Ovary (tissue), 9 donors: ENCODE results near the gene NEFH. TPM values are rescaled to one million over a fixed set of nuclear protein-coding genes. Genes with fewer than 3 reads are reported as not detected.

Source experiments
- DNase-seq, 5 donors: peaks; one replicate each; pipeline ENCODE4 v3.0.0-alpha.2; 2019 to 2020
- H3K27ac ChIP-seq, 2 donors: fragments of 200-600 bp; one replicate each; pipeline versions ENCODE4 v1.5.1 to v1.8.0; 2019 to 2022
- H3K27me3 ChIP-seq: fragments of 200-600 bp; one replicate; pipeline ENCODE4 v1.8.0; 2022
- H3K36me3 ChIP-seq: fragments of 200-600 bp; sonication (generic); one replicate; pipeline ENCODE4 v1.5.1; 2019
- H3K4me1 ChIP-seq: one replicate; pipeline ENCODE4 v1.8.1; 2013; ENCODE audit warnings: mild to moderate bottlenecking, moderate library complexity; ENCODE audit not compliant: insufficient read depth
- H3K4me3 ChIP-seq: fragments of 200-600 bp; sonication (generic); one replicate; pipeline ENCODE4 v1.5.1; 2017
- H3K9me3 ChIP-seq, 2 donors: fragments of 200-600 bp in 1 of 2; sonication (generic) in 1 of 2; one replicate each; pipeline versions ENCODE4 v1.5.1 to v1.8.1; 2013 to 2019; ENCODE audit warnings: mild to moderate bottlenecking in 1 of 2, moderate library complexity in 1 of 2
- CTCF ChIP-seq, 3 donors: fragments of 450-650 bp in 2 of 3; fragments of 200-600 bp in 1 of 3; IDR thresholded peaks; one replicate each; pipeline versions ENCODE4 v1.5.1 to v1.8.0; 2016 to 2022; ENCODE audit warnings: antibody characterized with exemption in 3 of 3, mild to moderate bottlenecking in 1 of 3
- EP300 ChIP-seq: sonication (generic); formaldehyde crosslinking; IDR thresholded peaks from one replicate; pipeline ENCODE4 v1.6.1; 2017; ENCODE audit warnings: antibody characterized with exemption
- POLR2A ChIP-seq: fragments of 450-650 bp; IDR thresholded peaks from one replicate; pipeline ENCODE4 v1.6.1; 2017; ENCODE audit warnings: antibody characterized with exemption, mild to moderate bottlenecking, moderate library complexity
- WGBS, 3 donors: extraction: QIAGEN DNeasy Blood & Tissue Kit in 1 of 3; methylation state at CpG; one replicate each; pipeline versions ENCODE4 v1.1.5 to v1.1.7; 2013 to 2017; 5-methylcytosine and 5-hydroxymethylcytosine counted together
- intact Hi-C, 4 donors: fragments of 100-400 bp; cut with DNase I; formaldehyde crosslinking; loops; one replicate each; pipeline versions ENCODE4 v1.11.0 to v1.15.1; 2022 to 2023
- polyA plus RNA-seq, 2 donors: library from polyadenylated mRNA; stranded (reverse); fragments of 200-250 nt in 1 of 2; fragments of 350-450 nt in 1 of 2; fragmentation: Illumina TruSeq in 1 of 2; extraction: RNeasy Lipid Tissue Mini Kit (QIAGEN cat#74804) in 1 of 2; gene quantifications; one replicate each; pipeline ENCODE4 v1.2.3, GENCODE V29; 2013 to 2014
- total RNA-seq, 7 donors: library from RNA; depleted of rRNA in 2 of 7; stranded (reverse); fragments of >200 nt in 2 of 7; fragmentation: NEBNext Ultra II Directional in 3 of 7; extraction: Animal tissue kit (Norgen Biotek cat#: 25700) in 3 of 7; gene quantifications; one replicate each; pipeline versions ENCODE4 v1.1.0 to v1.2.4, GENCODE V29; 2016 to 2023
- donor health status: DM: no; HTN: no; CAD: no; lungs with moderate emphysema.
- donor health status: DM: no; HTN: no; CAD: no.
- donor health status: Bipolar disorder and iron deficiency.
- donor health status: DM: yes; HTN: yes; CAD: no.
- donor health status: DM: no; HTN: no; CAD: no.
- donor health status: DM: yes; HTN: yes; CAD: no.

Gene NEFH
- total and polyA plus RNA-seq, 9 donors, result 2.6 to 30.6 (median 12.4) TPM

- 80 to 90% (median 88%) methylated on average over 1 of the region's 1 CpG for WGBS, 3 donors
- Histone ChIP-seq H3K27ac (no peak overlapping the region), H3K27me3 (no peaks in the 10 kb centered on the region), H3K36me3 (no peaks in the 10 kb centered on the region), H3K9me3 (no peaks in the 10 kb centered on the region), H3K4me1 (no peaks in the 10 kb centered on the region), H3K4me3 (no peak overlapping the region)
- TF ChIP-seq POLR2A, result no peak
- intact Hi-C loops, result loop anchor here in 1 of 4 donors (10.0 kb wide), 1 partner anchor 115 kb away; no protein-coding TSS in a partner anchor
- DNase-seq, result no peak
These were observed 29.8 kb downstream of the NEFH start for GRCh38 chr22:29509815-29510214.

- WGBS, 3 donors, result 56 to 76% (median 63%) methylated on average over 2 of the region's 2 CpGs
- no peaks in the 10 kb centered on the region for H3K27me3 ChIP-seq
- no peak for DNase-seq
- H3K27ac ChIP-seq, result no peak overlapping the region
- H3K36me3 ChIP-seq, result no peaks in the 10 kb centered on the region
- intact Hi-C loops, result loop anchor here in 1 of 4 donors (10.0 kb wide), 1 partner anchor 116 kb away; no protein-coding TSS in a partner anchor
- no peaks in the 10 kb centered on the region for H3K9me3 ChIP-seq
- TF ChIP-seq EP300 (no peak), POLR2A (no peak), CTCF (IDR thresholded peaks at IDR 0.05) (no peak)
- H3K4me3 ChIP-seq, result no peak overlapping the region
- H3K4me1 ChIP-seq, result no peaks in the 10 kb centered on the region
These were observed 30.5 kb downstream of the NEFH start for GRCh38 chr22:29510542-29510941.

GRCh38 chr22:29511126-29511862 is 31.3 kb downstream of the NEFH start:
- WGBS, 3 donors, result 79 to 88% (median 84%) methylated on average over 8 of the region's 8 CpGs
- H3K4me3 ChIP-seq, result no peak overlapping the region
- H3K27ac ChIP-seq, result no peak overlapping the region
- no peak for DNase-seq
- TF ChIP-seq POLR2A (no peak), CTCF (IDR thresholded peaks at IDR 0.05) (no peak), EP300 (no peak)
- H3K9me3 ChIP-seq, result no peaks in the 10 kb centered on the region
- H3K4me1 ChIP-seq, result no peaks in the 10 kb centered on the region
- H3K27me3 ChIP-seq, result no peaks in the 10 kb centered on the region
- intact Hi-C loops, result loop anchor here in 1 of 4 donors (10.0 kb wide), 1 partner anchor 116 kb away; no protein-coding TSS in a partner anchor
- no peaks in the 10 kb centered on the region for H3K36me3 ChIP-seq

- no peak overlapping the region for H3K4me3 ChIP-seq
- TF ChIP-seq CTCF (IDR thresholded peaks at IDR 0.05) (no peak), EP300 (no peak), POLR2A (no peak)
- intact Hi-C loops, result loop anchor here in 1 of 4 donors (10.0 kb wide), 1 partner anchor 117 kb away; no protein-coding TSS in a partner anchor
- 55 to 70% (median 61%) methylated on average over 4 of the region's 4 CpGs for WGBS, 3 donors
- H3K27me3 ChIP-seq, result no peaks in the 10 kb centered on the region
- H3K36me3 ChIP-seq, result no peaks in the 10 kb centered on the region
- DNase-seq, result no peak
- H3K27ac ChIP-seq, result no peak overlapping the region
- H3K9me3 ChIP-seq, result no peaks in the 10 kb centered on the region
- H3K4me1 ChIP-seq, result no peaks in the 10 kb centered on the region
These were observed 32.0 kb downstream of the NEFH start for GRCh38 chr22:29512031-29512430.
